Chondrocyte (in vitro differentiated cells): ENCODE results near the gene TOP1. TPM values are rescaled to one million over a fixed set of nuclear protein-coding genes. Genes with fewer than 3 reads are reported as not detected.

Experiments used
- DNase-seq: peaks from one replicate; pipeline ENCODE4 v3.0.0; 2021; ENCODE audit warnings: mixed read lengths, low spot score
- H3K27ac Mint-ChIP-seq: one replicate; pipeline ENCODE4 v1.8.0; 2021; ENCODE audit warnings: mild to moderate bottlenecking, moderate library complexity, mixed read lengths; ENCODE audit not compliant: unreplicated experiment
- H3K27me3 Mint-ChIP-seq: 2 replicates; pipeline ENCODE4 v1.8.0; 2021; ENCODE audit warnings: low read depth, mixed read lengths
- H3K36me3 Mint-ChIP-seq: 2 replicates; pipeline ENCODE4 v1.8.0; 2021; ENCODE audit warnings: low read depth, mixed read lengths
- H3K4me1 Mint-ChIP-seq: 2 replicates; pipeline ENCODE4 v1.8.0; 2021; ENCODE audit warnings: low read depth, mild to moderate bottlenecking, mixed read lengths
- H3K4me3 Mint-ChIP-seq: one replicate; pipeline ENCODE4 v1.8.0; 2021; ENCODE audit warnings: mild to moderate bottlenecking, moderate library complexity, mixed read lengths; ENCODE audit not compliant: unreplicated experiment
- H3K9me3 Mint-ChIP-seq: 2 replicates; pipeline ENCODE4 v1.8.0; 2021; ENCODE audit warnings: low read depth, mixed read lengths
- total RNA-seq: library from RNA; stranded (reverse); gene quantifications from 3 replicates; pipeline ENCODE4 v1.2.1, GENCODE V29; 2021
- TF ChIP-seq, protein P1 (sequence below): fragments of 200-600 bp; sonication (generic); IDR thresholded peaks from 2 replicates; pipeline ENCODE4 v1.5.0; 2021; ENCODE audit warnings: antibody characterized with exemption, mild to moderate bottlenecking, moderate library complexity

Gene TOP1
- total RNA-seq, 1 donor from 2014 or later, result 39.0 TPM

DNA sequence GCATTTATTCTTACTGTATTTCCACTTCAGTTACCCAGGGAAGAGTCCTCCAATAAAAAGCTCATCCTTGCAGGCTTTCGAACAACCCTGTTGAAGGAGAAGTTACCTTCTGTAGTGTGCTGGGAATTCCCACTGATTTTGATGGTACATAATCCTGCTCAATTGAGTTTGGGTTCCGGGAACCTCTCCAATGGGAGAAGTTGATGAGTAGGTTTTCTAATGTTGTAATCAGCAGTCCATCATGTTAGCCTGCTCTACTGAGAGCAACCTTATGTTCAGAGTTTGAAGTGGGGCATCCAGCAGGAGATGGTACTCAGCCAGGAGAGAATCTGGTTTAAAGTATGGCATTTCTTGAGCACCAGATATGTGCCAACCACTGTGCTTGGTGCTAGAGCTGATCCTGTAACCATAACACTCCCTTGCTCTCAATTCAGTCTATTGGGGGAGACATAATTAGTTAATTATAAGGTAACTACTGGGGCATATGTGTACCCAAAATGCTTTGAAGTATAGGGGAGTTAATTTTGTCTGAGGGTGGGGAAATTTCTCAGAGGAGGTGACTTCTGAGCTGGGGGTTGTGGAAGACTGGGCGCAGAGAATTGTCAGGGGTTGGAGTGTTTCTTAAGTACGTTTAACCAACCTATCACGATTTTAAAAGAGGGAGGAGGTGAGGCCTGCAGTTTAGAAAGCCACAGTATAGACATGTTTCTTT lies 2.1 kb downstream of the TOP1 start:
- Mint-ChIP-seq H3K4me1 (peaks cover 61% of the 10 kb centered on the region), H3K36me3 (no peaks in the 10 kb centered on the region), H3K9me3 (no peaks in the 10 kb centered on the region), H3K27me3 (no peaks in the 10 kb centered on the region), H3K27ac (peak overlapping the region; percentile 98), H3K4me3 (peak overlapping the region; percentile 86)
- TF ChIP-seq, protein P1, sequence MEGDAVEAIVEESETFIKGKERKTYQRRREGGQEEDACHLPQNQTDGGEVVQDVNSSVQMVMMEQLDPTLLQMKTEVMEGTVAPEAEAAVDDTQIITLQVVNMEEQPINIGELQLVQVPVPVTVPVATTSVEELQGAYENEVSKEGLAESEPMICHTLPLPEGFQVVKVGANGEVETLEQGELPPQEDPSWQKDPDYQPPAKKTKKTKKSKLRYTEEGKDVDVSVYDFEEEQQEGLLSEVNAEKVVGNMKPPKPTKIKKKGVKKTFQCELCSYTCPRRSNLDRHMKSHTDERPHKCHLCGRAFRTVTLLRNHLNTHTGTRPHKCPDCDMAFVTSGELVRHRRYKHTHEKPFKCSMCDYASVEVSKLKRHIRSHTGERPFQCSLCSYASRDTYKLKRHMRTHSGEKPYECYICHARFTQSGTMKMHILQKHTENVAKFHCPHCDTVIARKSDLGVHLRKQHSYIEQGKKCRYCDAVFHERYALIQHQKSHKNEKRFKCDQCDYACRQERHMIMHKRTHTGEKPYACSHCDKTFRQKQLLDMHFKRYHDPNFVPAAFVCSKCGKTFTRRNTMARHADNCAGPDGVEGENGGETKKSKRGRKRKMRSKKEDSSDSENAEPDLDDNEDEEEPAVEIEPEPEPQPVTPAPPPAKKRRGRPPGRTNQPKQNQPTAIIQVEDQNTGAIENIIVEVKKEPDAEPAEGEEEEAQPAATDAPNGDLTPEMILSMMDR, result no peak
- DNase-seq, result no peak

DNA sequence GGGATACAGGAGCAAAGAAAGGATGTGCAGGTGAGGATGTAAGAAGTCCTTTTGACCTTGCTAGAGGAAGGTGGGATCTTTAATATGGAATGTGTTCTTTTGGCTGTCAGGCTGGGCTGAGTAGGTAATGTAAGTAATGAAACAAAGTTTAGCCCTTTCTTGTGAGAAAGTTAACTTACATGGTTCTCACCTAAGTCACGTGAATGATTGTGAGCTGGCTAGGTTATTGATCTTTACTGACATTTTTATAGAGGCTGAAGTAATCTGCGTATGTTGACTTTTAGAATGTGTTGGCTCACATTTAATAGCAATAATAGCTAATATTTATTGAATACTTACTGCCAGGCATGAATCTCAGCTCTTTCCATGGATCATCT lies 2.6 kb downstream of the TOP1 start:
- H3K4me1 Mint-ChIP-seq, result peaks cover 67% of the 10 kb centered on the region
- H3K36me3 Mint-ChIP-seq, result no peaks in the 10 kb centered on the region

DNA sequence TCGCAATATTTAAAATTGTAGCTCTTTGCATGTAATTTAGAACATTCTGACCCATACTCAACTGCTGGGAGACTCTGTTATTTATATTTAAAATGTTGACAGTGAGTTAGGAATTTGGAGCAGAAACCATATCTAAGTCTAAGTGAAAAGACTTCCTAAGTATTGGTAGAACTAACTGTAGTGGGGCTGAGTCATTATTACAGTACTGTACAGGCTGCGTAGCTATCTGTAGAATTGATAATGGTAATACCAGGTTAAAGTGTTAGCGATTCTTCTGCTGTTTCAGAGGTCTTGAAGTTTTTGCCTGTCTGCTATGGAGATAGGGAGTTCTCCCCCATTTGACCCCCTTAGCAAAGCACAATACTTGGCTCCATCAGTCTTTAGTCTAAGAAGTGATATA lies 3.6 kb downstream of the TOP1 start:
- H3K27ac Mint-ChIP-seq, result peak overlapping the region; percentile 42
- peak overlapping the region; percentile 23 for H3K4me3 Mint-ChIP-seq
- TF ChIP-seq, protein P1, result no peak
- peaks cover 71% of the 10 kb centered on the region for H3K4me1 Mint-ChIP-seq
- H3K9me3 Mint-ChIP-seq, result no peaks in the 10 kb centered on the region
- no peaks in the 10 kb centered on the region for H3K36me3 Mint-ChIP-seq
- no peak for DNase-seq
- no peaks in the 10 kb centered on the region for H3K27me3 Mint-ChIP-seq

More for the DNA sequence above, 2.6 kb downstream of the TOP1 start:
- DNase-seq, result no peak
- Mint-ChIP-seq H3K27me3 (no peaks in the 10 kb centered on the region), H3K27ac (peak overlapping the region; percentile 98), H3K9me3 (no peaks in the 10 kb centered on the region), H3K4me3 (peak overlapping the region; percentile 86)
- TF ChIP-seq, protein P1, result no peak

DNA sequence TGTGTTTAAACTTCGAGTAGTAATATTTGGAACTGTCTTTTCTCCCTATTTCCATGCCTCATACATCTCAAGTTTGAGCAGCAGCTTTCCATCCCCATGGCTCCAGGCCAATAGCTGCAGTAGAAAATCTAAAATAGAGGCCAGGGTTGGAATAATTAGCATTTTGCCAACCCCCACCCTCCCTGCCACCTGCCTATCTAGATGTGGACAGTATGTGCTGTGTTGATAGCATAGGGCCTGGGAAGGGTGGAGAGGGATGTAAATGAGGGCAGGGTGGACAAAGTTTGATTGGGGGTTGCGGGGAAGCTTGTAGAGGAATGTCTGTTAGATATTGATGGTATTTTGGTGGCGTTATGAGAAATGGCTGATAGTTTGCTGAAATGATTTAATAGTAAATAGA lies 5.6 kb downstream of the TOP1 start:
- no peak for DNase-seq
- peak overlapping the region; percentile 5 for H3K27ac Mint-ChIP-seq
- H3K4me1 Mint-ChIP-seq, result peaks cover 76% of the 10 kb centered on the region
- TF ChIP-seq, protein P1, result no peak
- H3K27me3 Mint-ChIP-seq, result no peaks in the 10 kb centered on the region
- no peaks in the 10 kb centered on the region for H3K9me3 Mint-ChIP-seq
- H3K36me3 Mint-ChIP-seq, result no peaks in the 10 kb centered on the region
- H3K4me3 Mint-ChIP-seq, result no peak overlapping the region

DNA sequence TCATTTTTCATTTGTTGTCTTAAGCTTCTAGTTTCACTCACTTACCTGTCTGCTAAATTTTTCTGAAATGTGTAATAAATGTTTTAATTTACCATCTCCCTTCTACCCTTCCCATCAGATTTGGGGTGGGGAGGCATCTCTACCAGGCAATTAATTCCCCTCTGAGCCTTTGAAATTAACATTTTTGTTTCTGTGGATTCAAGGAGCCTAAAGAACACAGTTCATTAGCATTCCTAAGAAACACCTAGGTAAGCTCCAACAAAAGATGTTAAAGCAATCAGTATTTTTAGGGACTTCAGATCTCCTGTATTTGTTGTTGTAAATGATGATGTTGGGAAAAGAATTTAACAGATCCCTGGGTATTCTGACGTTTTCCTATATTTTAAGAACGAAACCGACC lies 6.6 kb downstream of the TOP1 start:
- no peak for DNase-seq
- Mint-ChIP-seq H3K9me3 (no peaks in the 10 kb centered on the region), H3K27ac (no peak overlapping the region), H3K4me3 (no peak overlapping the region), H3K4me1 (peaks cover 76% of the 10 kb centered on the region), H3K36me3 (no peaks in the 10 kb centered on the region), H3K27me3 (no peaks in the 10 kb centered on the region)
- TF ChIP-seq, protein P1, result no peak
